HepG2 (cell line): ENCODE results near the gene MSH3. TPM values are rescaled to one million over a fixed set of nuclear protein-coding genes. Genes with fewer than 3 reads are reported as not detected.

ENCODE experiments used
- ATAC-seq: fragments of 200-7000 bp; cut with Tn5 transposase; 3 replicates; pipeline ENCODE4 v1.9.1; 2020; ENCODE audit warnings: mild to moderate bottlenecking, moderate library complexity
- BruUV-seq: library from RNA; stranded (reverse); fragments of 400-500 nt; replicated peaks from 2 replicates; lab custom pipeline; 2021; lab: Mats Ljungman, UMichigan
- CTCF ChIA-PET: fragments of 300-600 bp; formaldehyde crosslinking; extraction: SDS; loops from one replicate; lab custom pipeline; 2021; ENCODE audit warnings: low total read pairs, inconsistent platforms, low intra/inter-chr PET ratio; lab: Yijun Ruan, JAX
- POLR2A ChIA-PET: fragments of 350-600 bp; sonication (Branson Sonifier 250); formaldehyde crosslinking; loops from one replicate; lab custom pipeline; 2020; ENCODE audit warnings: antibody characterized with exemption, inconsistent platforms; lab: Yijun Ruan, JAX
- DNase-seq: peaks from one replicate; pipeline ENCODE4 v3.0.0-alpha.2; 2015; ENCODE audit warnings: low spot score
- FAIRE-seq: peaks from 3 replicates; lab custom pipeline; 2011; peaks lifted over from hg19 to GRCh38; lab: Jason Lieb, UNC
- H2AFZ ChIP-seq: one replicate; pipeline ENCODE4 v1.6.1; 2011; ENCODE audit warnings: low read length, inconsistent platforms
- H3K27ac ChIP-seq: fragments of 300-600 bp; 3 replicates; pipeline ENCODE4 v1.8.0; 2011; ENCODE audit warnings: mixed run types, mild to moderate bottlenecking, mixed read lengths, low read length, inconsistent platforms; ENCODE audit not compliant: insufficient read depth; ENCODE audit errors: extremely low read length
- H3K27me3 ChIP-seq, 2 experiments: fragments of 200-600 bp in 1 of 2; 2 replicates in 1 of 2; 3 replicates in 1 of 2; pipeline versions ENCODE4 v1.6.0 to v1.8.0; 2011; ENCODE audit warnings: low read length in 2 of 2, mild to moderate bottlenecking in 2 of 2, moderate library complexity in 2 of 2, inconsistent platforms in 1 of 2; ENCODE audit not compliant: insufficient read depth in 2 of 2, control insufficient read depth in 1 of 2
- H3K36me3 ChIP-seq, 2 experiments: fragments of 200-600 bp in 1 of 2; replicated peaks in 1 of 2; 2 replicates in 1 of 2; 3 replicates in 1 of 2; pipeline versions ENCODE4 v1.5.1 to v1.8.0; 2011; ENCODE audit warnings: low read length in 2 of 2, inconsistent platforms in 1 of 2; ENCODE audit not compliant: insufficient read depth in 2 of 2, control insufficient read depth in 1 of 2
- H3K4me1 ChIP-seq: 2 replicates; pipeline ENCODE4 v1.5.1; 2012; ENCODE audit warnings: low read length, inconsistent platforms; ENCODE audit not compliant: insufficient read depth
- H3K4me2 ChIP-seq: 2 replicates; pipeline ENCODE4 v1.6.0; 2011; ENCODE audit warnings: low read depth, low read length, inconsistent platforms
- H3K4me3 ChIP-seq, 3 experiments: fragments of 200-600 bp in 1 of 3; sonication (generic), shearing (Covaris generic) in 1 of 3; replicated peaks in 1 of 3; 2 replicates each; pipeline ENCODE4 v1.5.1; 2011 to 2016; ENCODE audit warnings: low read length in 3 of 3, inconsistent platforms in 2 of 3, low read depth in 2 of 3, mild to moderate bottlenecking in 2 of 3, control low read depth in 1 of 3, mixed read lengths in 1 of 3; ENCODE audit not compliant: insufficient read depth in 1 of 3
- H3K79me2 ChIP-seq: one replicate; pipeline ENCODE4 v1.6.1; 2011; ENCODE audit warnings: low read length, inconsistent platforms; ENCODE audit not compliant: insufficient read depth
- H3K9ac ChIP-seq: 2 replicates; pipeline ENCODE4 v1.6.0; 2011; ENCODE audit warnings: mild to moderate bottlenecking, low read depth, low read length, inconsistent platforms; ENCODE audit not compliant: insufficient read depth
- H3K9me3 ChIP-seq: 2 replicates; pipeline ENCODE4 v1.5.1; 2012; ENCODE audit warnings: mild to moderate bottlenecking, low read length
- H4K20me1 ChIP-seq: 2 replicates; pipeline ENCODE4 v1.6.0; 2011; ENCODE audit warnings: inconsistent platforms, mild to moderate bottlenecking, low read length, moderate library complexity; ENCODE audit not compliant: insufficient read depth
- MAFK ChIP-seq, 2 experiments: IDR thresholded peaks in 1 of 2; conservative IDR thresholded peaks in 1 of 2; 2 replicates each; pipeline ENCODE4 v1.6.1; 2011; ENCODE audit warnings: improper control_type of control experiment in 2 of 2, low read length in 2 of 2
- MYNN ChIP-seq: sonication (generic); formaldehyde crosslinking; IDR thresholded peaks from 2 replicates; pipeline ENCODE4 v1.4.0; 2020; ENCODE audit warnings: mild to moderate bottlenecking, low read depth, missing genetic modification reagents
- MYPOP ChIP-seq: sonication (generic); formaldehyde crosslinking; IDR thresholded peaks from 2 replicates; pipeline ENCODE4 v1.8.1; 2023; ENCODE audit warnings: mild to moderate bottlenecking, moderate library complexity, missing genetic modification reagents
- ZBTB1 ChIP-seq: sonication (generic); formaldehyde crosslinking; IDR thresholded peaks from 2 replicates; pipeline ENCODE4 v1.4.0; 2020; ENCODE audit warnings: missing genetic modification reagents, borderline replicate concordance
- ZBTB10 ChIP-seq: sonication (generic); formaldehyde crosslinking; IDR thresholded peaks from 2 replicates; pipeline ENCODE4 v1.4.0; 2020; ENCODE audit warnings: missing genetic modification reagents, borderline replicate concordance
- ZNF280D ChIP-seq: sonication (generic); formaldehyde crosslinking; IDR thresholded peaks from 2 replicates; pipeline ENCODE4 v1.5.1; 2020; ENCODE audit warnings: mild to moderate bottlenecking, missing genetic modification reagents
- ZNF329 ChIP-seq: sonication (generic); formaldehyde crosslinking; IDR thresholded peaks from 2 replicates; pipeline ENCODE4 v1.9.0; 2021; ENCODE audit warnings: low read depth, mild to moderate bottlenecking, missing genetic modification reagents
- ZNF704 ChIP-seq: sonication (generic); formaldehyde crosslinking; IDR thresholded peaks from 2 replicates; pipeline ENCODE4 v1.8.1; 2023; ENCODE audit warnings: mild to moderate bottlenecking, inconsistent platforms, moderate library complexity, missing genetic modification reagents, borderline replicate concordance
- WGBS: methylation state at CpG from one replicate; pipeline ENCODE4 v1.1.6; 2017; ENCODE audit warnings: low lambda C conversion rate; 5-methylcytosine and 5-hydroxymethylcytosine counted together
- in situ Hi-C: cut with HindIII; loops from 2 replicates; pipeline ENCODE4 v1.10.0; 2017; ENCODE audit warnings: low pct_unique_long_range_greater_than_20kb; ENCODE audit not compliant: extremely low pct_ligation_motif_present
- intact Hi-C: fragments of 100-400 bp; cut with micrococcal nuclease; formaldehyde crosslinking; loops from one replicate; pipeline ENCODE4 v1.10.0; 2022; ENCODE audit not compliant: unreplicated experiment
- polyA plus RNA-seq, 8 experiments: library from polyadenylated mRNA; depleted of rRNA in 3 of 8; stranded (reverse) in 7 of 8; unstranded in 1 of 8; fragments of >200 nt; fragmentation: Illumina TruSeq in 4 of 8; extraction: Trizol in 4 of 8; gene quantifications; 2 replicates each; pipeline versions ENCODE4 v1.2.1 to v1.2.3, GENCODE V29; 2011 to 2016; ENCODE audit warnings: low read depth in 4 of 8, missing spikeins in 1 of 8, mixed read lengths in 1 of 8; ENCODE audit not compliant: insufficient read depth in 1 of 8
- total RNA-seq, 5 experiments: library from RNA; depleted of rRNA; stranded (reverse); fragments of >200 nt; fragmentation: Illumina TruSeq; extraction: Trizol; gene quantifications; 2 replicates each; pipeline ENCODE4 v1.2.3, GENCODE V29; 2016; ENCODE audit warnings: low read depth in 1 of 5

The MSH3 gene
- total and polyA plus RNA-seq, 2 of the 13 experiments (the other 11 are each of a cell fraction or from before 2014, with no cell fraction given): 4.0 to 16.4 TPM

GRCh38 chr5:80736730-80737129 lies 82.3 kb downstream of the MSH3 start (continued):
- no peak for TF ChIP-seq ZBTB10 (CRISPR knock-in tag)

GRCh38 chr5:80738466-80738865 lies 84.0 kb downstream of the MSH3 start:
- ChIA-PET CTCF (no interaction called here), POLR2A (no interaction called here)

More at GRCh38 chr5:80738466-80738865, 84.0 kb downstream of the MSH3 start:
- TF ChIP-seq ZBTB1 (CRISPR knock-in tag) (no peak), MYPOP (CRISPR knock-in tag) (no peak), MYNN (CRISPR knock-in tag) (no peak), ZNF704 (CRISPR knock-in tag) (no peak), ZNF280D (CRISPR knock-in tag) (no peak), MAFK (conservative IDR thresholded peaks at IDR 0.05 in 1 of 2, IDR thresholded peaks at IDR 0.05 in 1 of 2; ENCODE audit: low read length in 2 of 2) (no peak), ZNF329 (CRISPR knock-in tag) (no peak)
- TF ChIP-seq, all 625 proteins: peak for 0
- peaks cover 1 to 8% of the 10 kb centered on the region in 2 experiments; a peak in 4 of 5 replicates for H3K36me3 ChIP-seq
- no peaks in the 10 kb centered on the region for H3K4me1 ChIP-seq
- H3K27me3 ChIP-seq: no peaks in the 10 kb centered on the region
- H2AFZ ChIP-seq: no peak overlapping the region
- no peaks in the 10 kb centered on the region for H3K9me3 ChIP-seq
- no peak for ATAC-seq
- no peak overlapping the region for H3K4me2 ChIP-seq
- no peak overlapping the region for H3K4me3 ChIP-seq
- WGBS: 91% methylated on average over 3 of the region's 3 CpGs
- no TSS peak for BruUV-seq
- intact Hi-C loops (no loop called here), in situ Hi-C loops (no loop called here)
- no peak for FAIRE-seq
- no peaks in the 10 kb centered on the region for H3K79me2 ChIP-seq
- H3K27ac ChIP-seq: no peak overlapping the region
- H4K20me1 ChIP-seq: no peaks in the 10 kb centered on the region
- H3K9ac ChIP-seq: no peak overlapping the region
- DNase-seq: no peak
